Measurements from ENCODE around the gene PLPP3.

The PLPP3 gene

GRCh38 chr1:56502700-56503245 is 76.6 kb downstream of the PLPP3 start:
- Mint-ChIP-seq H3K36me3 (ENCODE audit: low read depth) (peaks cover 79% of the 10 kb centered on the region), H3K4me3 (no peak overlapping the region), H3K9me3 (no peaks in the 10 kb centered on the region), H3K27ac (no peak overlapping the region), H3K27me3 (peaks cover 1% of the 10 kb centered on the region), H3K4me1 (ENCODE audit: low read depth) (peaks cover 62% of the 10 kb centered on the region)
- intact Hi-C loops (cut with micrococcal nuclease), result loop anchor here (10.0 kb wide), 2 partner anchors 88 to 278 kb away; no protein-coding TSS in a partner anchor

- Mint-ChIP-seq H3K27me3 (peaks cover 1% of the 10 kb centered on the region), H3K27ac (no peak overlapping the region), H3K9me3 (no peaks in the 10 kb centered on the region), H3K36me3 (ENCODE audit: low read depth) (peaks cover 71% of the 10 kb centered on the region), H3K4me3 (no peak overlapping the region), H3K4me1 (ENCODE audit: low read depth) (peaks cover 57% of the 10 kb centered on the region)
- intact Hi-C loops (cut with micrococcal nuclease), result loop anchor here (10.0 kb wide), 2 partner anchors 87 to 277 kb away; no protein-coding TSS in a partner anchor
These were observed 77.5 kb downstream of the PLPP3 start for GRCh38 chr1:56501888-56502287.

- no peak overlapping the region for H3K27ac Mint-ChIP-seq
- H3K4me3 Mint-ChIP-seq, result no peak overlapping the region
- H3K36me3 Mint-ChIP-seq (ENCODE audit: low read depth), result peaks cover 70% of the 10 kb centered on the region
- H3K27me3 Mint-ChIP-seq, result peaks cover 2% of the 10 kb centered on the region
- intact Hi-C loops (cut with micrococcal nuclease), result loop anchor here (10.0 kb wide), 2 partner anchors 87 to 277 kb away; no protein-coding TSS in a partner anchor
- peaks cover 57% of the 10 kb centered on the region for H3K4me1 Mint-ChIP-seq (ENCODE audit: low read depth)
- peaks cover 4% of the 10 kb centered on the region for H3K9me3 Mint-ChIP-seq
These were observed 77.9 kb downstream of the PLPP3 start for GRCh38 chr1:56501426-56501825.

GRCh38 chr1:56496821-56497772 is 82.3 kb downstream of the PLPP3 start:
- intact Hi-C loops (cut with micrococcal nuclease), result no loop called here
- Mint-ChIP-seq H3K4me1 (ENCODE audit: low read depth) (peaks cover 32% of the 10 kb centered on the region), H3K27ac (no peak overlapping the region), H3K27me3 (peaks cover 16% of the 10 kb centered on the region), H3K9me3 (peaks cover 8% of the 10 kb centered on the region), H3K4me3 (no peak overlapping the region), H3K36me3 (ENCODE audit: low read depth) (peaks cover 80% of the 10 kb centered on the region)

- H3K27ac Mint-ChIP-seq, result no peak overlapping the region
- H3K27me3 Mint-ChIP-seq, result peaks cover 19% of the 10 kb centered on the region
- peaks cover 80% of the 10 kb centered on the region for H3K36me3 Mint-ChIP-seq (ENCODE audit: low read depth)
- intact Hi-C loops (cut with micrococcal nuclease), result no loop called here
- no peak overlapping the region for H3K4me3 Mint-ChIP-seq
- H3K9me3 Mint-ChIP-seq, result peaks cover 8% of the 10 kb centered on the region
- H3K4me1 Mint-ChIP-seq (ENCODE audit: low read depth), result peaks cover 22% of the 10 kb centered on the region
These were observed 83.2 kb downstream of the PLPP3 start for GRCh38 chr1:56496158-56496557.

- Mint-ChIP-seq H3K4me1 (ENCODE audit: low read depth) (peaks cover 17% of the 10 kb centered on the region), H3K9me3 (peaks cover 10% of the 10 kb centered on the region), H3K4me3 (no peak overlapping the region), H3K27me3 (peaks cover 18% of the 10 kb centered on the region), H3K27ac (no peak overlapping the region), H3K36me3 (ENCODE audit: low read depth) (peaks cover 77% of the 10 kb centered on the region)
- intact Hi-C loops (cut with micrococcal nuclease), result no loop called here
These were observed 83.8 kb downstream of the PLPP3 start for GRCh38 chr1:56495538-56495937.

- intact Hi-C loops (cut with micrococcal nuclease), result no loop called here
- Mint-ChIP-seq H3K27ac (no peak overlapping the region), H3K4me1 (ENCODE audit: low read depth) (peaks cover 17% of the 10 kb centered on the region), H3K27me3 (peaks cover 18% of the 10 kb centered on the region), H3K9me3 (peaks cover 19% of the 10 kb centered on the region), H3K36me3 (ENCODE audit: low read depth) (peaks cover 77% of the 10 kb centered on the region), H3K4me3 (no peak overlapping the region)
These were observed 85.1 kb downstream of the PLPP3 start for GRCh38 chr1:56494306-56494705.

- H3K4me1 Mint-ChIP-seq (ENCODE audit: low read depth), result peaks cover 18% of the 10 kb centered on the region
- intact Hi-C loops (cut with micrococcal nuclease), result no loop called here
- peaks cover 19% of the 10 kb centered on the region for H3K9me3 Mint-ChIP-seq
- H3K4me3 Mint-ChIP-seq, result no peak overlapping the region
- no peak overlapping the region for H3K27ac Mint-ChIP-seq
- peaks cover 76% of the 10 kb centered on the region for H3K36me3 Mint-ChIP-seq (ENCODE audit: low read depth)
- peaks cover 18% of the 10 kb centered on the region for H3K27me3 Mint-ChIP-seq
These were observed 85.5 kb downstream of the PLPP3 start for GRCh38 chr1:56493826-56494225.

- Mint-ChIP-seq H3K36me3 (ENCODE audit: low read depth) (peaks cover 67% of the 10 kb centered on the region), H3K27ac (no peak overlapping the region), H3K4me3 (no peak overlapping the region), H3K4me1 (ENCODE audit: low read depth) (peaks cover 20% of the 10 kb centered on the region), H3K27me3 (peaks cover 17% of the 10 kb centered on the region), H3K9me3 (peaks cover 15% of the 10 kb centered on the region)
- intact Hi-C loops (cut with micrococcal nuclease), result no loop called here
These were observed 87.9 kb downstream of the PLPP3 start for GRCh38 chr1:56491441-56491840.

GRCh38 chr1:56490619-56491018 is 88.7 kb downstream of the PLPP3 start:
- Mint-ChIP-seq H3K27ac (no peak overlapping the region), H3K9me3 (peaks cover 11% of the 10 kb centered on the region), H3K4me1 (ENCODE audit: low read depth) (peaks cover 11% of the 10 kb centered on the region), H3K27me3 (peaks cover 17% of the 10 kb centered on the region), H3K4me3 (no peak overlapping the region), H3K36me3 (ENCODE audit: low read depth) (peaks cover 59% of the 10 kb centered on the region)
- intact Hi-C loops (cut with micrococcal nuclease), result no loop called here

GRCh38 chr1:56489695-56490094 is 89.7 kb downstream of the PLPP3 start:
- peaks cover 11% of the 10 kb centered on the region for H3K9me3 Mint-ChIP-seq
- intact Hi-C loops (cut with micrococcal nuclease), result no loop called here
- H3K27ac Mint-ChIP-seq, result no peak overlapping the region
- H3K4me3 Mint-ChIP-seq, result no peak overlapping the region
- H3K27me3 Mint-ChIP-seq, result peaks cover 19% of the 10 kb centered on the region
- H3K4me1 Mint-ChIP-seq (ENCODE audit: low read depth), result peaks cover 11% of the 10 kb centered on the region
- peaks cover 52% of the 10 kb centered on the region for H3K36me3 Mint-ChIP-seq (ENCODE audit: low read depth)

GRCh38 chr1:56484695-56485094 is 94.7 kb downstream of the PLPP3 start:
- Mint-ChIP-seq H3K9me3 (peaks cover under 1% of the 10 kb centered on the region), H3K4me3 (no peak overlapping the region), H3K27me3 (peaks cover 29% of the 10 kb centered on the region), H3K4me1 (ENCODE audit: low read depth) (peaks cover 11% of the 10 kb centered on the region), H3K27ac (no peak overlapping the region), H3K36me3 (ENCODE audit: low read depth) (peaks cover 5% of the 10 kb centered on the region)
- intact Hi-C loops (cut with micrococcal nuclease), result no loop called here

- intact Hi-C loops (cut with micrococcal nuclease), result no loop called here
- H3K9me3 Mint-ChIP-seq, result no peaks in the 10 kb centered on the region
- H3K4me3 Mint-ChIP-seq, result no peak overlapping the region
These were observed 96.3 kb downstream of the PLPP3 start for GRCh38 chr1:56483104-56483503.

GRCh38 chr1:56482486-56482885 is 96.9 kb downstream of the PLPP3 start:
- H3K4me1 Mint-ChIP-seq (ENCODE audit: low read depth), result peaks cover 16% of the 10 kb centered on the region
- no peak overlapping the region for H3K27ac Mint-ChIP-seq
- H3K27me3 Mint-ChIP-seq, result peaks cover 43% of the 10 kb centered on the region
- intact Hi-C loops (cut with micrococcal nuclease), result no loop called here
- no peaks in the 10 kb centered on the region for H3K9me3 Mint-ChIP-seq
- H3K4me3 Mint-ChIP-seq, result no peak overlapping the region
- no peaks in the 10 kb centered on the region for H3K36me3 Mint-ChIP-seq (ENCODE audit: low read depth)

More at GRCh38 chr1:56483104-56483503, 96.3 kb downstream of the PLPP3 start:
- H3K27me3 Mint-ChIP-seq, result peaks cover 41% of the 10 kb centered on the region
- peaks cover 14% of the 10 kb centered on the region for H3K4me1 Mint-ChIP-seq (ENCODE audit: low read depth)
- H3K27ac Mint-ChIP-seq, result no peak overlapping the region
- H3K36me3 Mint-ChIP-seq (ENCODE audit: low read depth), result no peaks in the 10 kb centered on the region

Measured in dendritic cell treated with granulocyte-macrophage colony-stimulating factor and Interleukin-4, amounts not matched to agents 40 ng/mL and 50 ng/mL, for 4 days (primary cell).